Trophoblast cell (in vitro differentiated cells and primary cell): ENCODE data around the gene PCYT1B.
"Not testable (repeated sequence)": the region's sequence is repeated elsewhere in the genome, so short reads cannot be mapped to it uniquely, and the experiment has no call there.

ENCODE experiments used
- DNase-seq, 2 donors: peaks; one replicate each; pipeline ENCODE4 v3.0.0-alpha.2; 2016
- H2AFZ ChIP-seq: 2 replicates; pipeline ENCODE4 v1.6.1; 2013; ENCODE audit warnings: low read length, moderate library complexity, mild to moderate bottlenecking; ENCODE audit not compliant: insufficient read depth, poor library complexity
- H2AK5ac ChIP-seq: 2 replicates; pipeline ENCODE4 v1.6.1; 2013; ENCODE audit warnings: mild to moderate bottlenecking, low read length
- H2BK120ac ChIP-seq: 2 replicates; pipeline ENCODE4 v1.6.1; 2013; ENCODE audit warnings: low read length, mild to moderate bottlenecking, moderate library complexity; ENCODE audit not compliant: insufficient read depth, poor library complexity
- H2BK12ac ChIP-seq: 2 replicates; pipeline ENCODE4 v1.6.1; 2013; ENCODE audit warnings: mild to moderate bottlenecking, low read length, moderate library complexity
- H2BK5ac ChIP-seq: 2 replicates; pipeline ENCODE4 v1.6.1; 2013; ENCODE audit warnings: low read length, low read depth, moderate library complexity, mild to moderate bottlenecking; ENCODE audit not compliant: poor library complexity
- H3K14ac ChIP-seq: 2 replicates; pipeline ENCODE4 v1.6.1; 2013; ENCODE audit warnings: mild to moderate bottlenecking, low read length
- H3K18ac ChIP-seq: 2 replicates; pipeline ENCODE4 v1.6.1; 2013; ENCODE audit warnings: mild to moderate bottlenecking, low read length
- H3K23ac ChIP-seq: 2 replicates; pipeline ENCODE4 v1.6.1; 2013; ENCODE audit warnings: low read length
- H3K27ac ChIP-seq: 2 replicates; pipeline ENCODE4 v1.5.1; 2013; ENCODE audit warnings: low read depth, mild to moderate bottlenecking, inconsistent platforms, low read length, moderate library complexity
- H3K27me3 ChIP-seq: 2 replicates; pipeline ENCODE4 v1.6.1; 2013; ENCODE audit warnings: inconsistent platforms, mild to moderate bottlenecking, low read length, moderate library complexity; ENCODE audit not compliant: insufficient read depth
- H3K36me3 ChIP-seq, 2 experiments: 1 replicate in 1 of 2; 2 replicates in 1 of 2; pipeline ENCODE4 v1.6.1; 2013; ENCODE audit warnings: low read length in 2 of 2, mild to moderate bottlenecking in 2 of 2, moderate library complexity in 1 of 2; ENCODE audit not compliant: insufficient read depth in 2 of 2, control insufficient read depth in 1 of 2
- H3K4ac ChIP-seq: 2 replicates; pipeline ENCODE4 v1.6.1; 2013; ENCODE audit warnings: low read depth, mild to moderate bottlenecking, low read length, moderate library complexity
- H3K4me1 ChIP-seq, 2 experiments: 1 replicate in 1 of 2; 2 replicates in 1 of 2; pipeline ENCODE4 v1.6.1; 2013; ENCODE audit warnings: low read length in 2 of 2, mild to moderate bottlenecking in 2 of 2, moderate library complexity in 1 of 2; ENCODE audit not compliant: insufficient read depth in 2 of 2, control insufficient read depth in 1 of 2
- H3K4me2 ChIP-seq: 2 replicates; pipeline ENCODE4 v1.6.1; 2013; ENCODE audit warnings: inconsistent platforms, mild to moderate bottlenecking, low read length, moderate library complexity
- H3K4me3 ChIP-seq: 2 replicates; pipeline ENCODE4 v1.5.1; 2013; ENCODE audit warnings: mild to moderate bottlenecking, low read depth, low read length, inconsistent platforms
- H3K79me1 ChIP-seq: one replicate; pipeline ENCODE4 v1.6.1; 2013; ENCODE audit warnings: low read length
- H3K79me2 ChIP-seq: 2 replicates; pipeline ENCODE4 v1.6.1; 2013; ENCODE audit warnings: low read length, mild to moderate bottlenecking; ENCODE audit not compliant: control insufficient read depth, insufficient read depth, poor library complexity
- H3K9ac ChIP-seq: 2 replicates; pipeline ENCODE4 v1.6.1; 2013; ENCODE audit warnings: mild to moderate bottlenecking, low read length
- H3K9me3 ChIP-seq: 2 replicates; pipeline ENCODE4 v1.6.1; 2013; ENCODE audit warnings: low read depth, mild to moderate bottlenecking, control low read depth, inconsistent platforms, low read length; ENCODE audit not compliant: insufficient read depth
- H4K12ac ChIP-seq: 2 replicates; pipeline ENCODE4 v1.6.1; 2013; ENCODE audit warnings: low read depth, mild to moderate bottlenecking, low read length, moderate library complexity
- H4K8ac ChIP-seq: 2 replicates; pipeline ENCODE4 v1.6.1; 2013; ENCODE audit warnings: low read depth, mild to moderate bottlenecking, low read length, moderate library complexity
- H4K91ac ChIP-seq: one replicate; pipeline ENCODE4 v1.6.1; 2013; ENCODE audit warnings: low read depth, mild to moderate bottlenecking, low read length, moderate library complexity
- WGBS: extraction: QIAGEN DNeasy Blood & Tissue Kit; methylation state at CpG from one replicate; pipeline ENCODE4 v1.1.7; 2013; ENCODE audit warnings: missing lambda C conversion rate; ENCODE audit not compliant: insufficient read length, insufficient coverage; ENCODE audit errors: extremely low coverage; 5-methylcytosine and 5-hydroxymethylcytosine counted together

PCYT1B gene

DNA sequence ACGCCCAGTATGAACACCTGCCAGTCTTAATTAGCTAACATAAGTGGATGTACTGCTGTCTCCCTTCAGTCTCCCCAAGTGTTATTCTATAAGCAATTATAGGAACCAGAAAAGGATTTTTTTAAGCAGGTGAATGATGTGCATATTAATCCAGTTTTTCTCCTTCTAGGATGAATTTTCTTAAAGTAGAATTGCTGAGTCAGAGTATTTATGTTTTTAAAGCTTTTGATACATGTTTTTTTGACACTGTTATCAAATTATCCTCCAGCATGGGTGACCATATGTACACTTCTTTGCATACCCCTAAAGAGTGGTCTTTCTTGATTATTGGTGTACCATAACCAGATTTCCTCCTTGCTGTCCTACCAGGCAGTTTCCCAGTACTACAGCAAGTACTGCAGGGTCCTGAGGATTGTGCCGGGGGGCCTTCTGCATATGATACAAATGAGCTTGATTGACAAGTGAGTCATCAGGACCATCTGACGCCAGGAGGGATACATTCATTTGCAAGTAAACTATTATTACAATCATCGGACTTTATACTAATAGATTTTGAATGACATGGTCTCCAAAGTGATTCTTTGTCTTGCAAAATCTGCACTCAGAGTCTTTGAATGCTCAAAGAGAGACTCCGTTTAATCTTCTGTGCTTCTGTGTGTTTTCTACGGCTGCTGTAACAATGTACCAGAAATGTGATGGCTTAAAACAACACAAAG, 10.7 kb upstream of the PCYT1B start:
- Histone ChIP-seq H3K79me2 (no peaks in the 10 kb centered on the region), H3K27ac (no peak overlapping the region), H2BK120ac (no peak overlapping the region), H3K4me2 (no peak overlapping the region), H3K14ac (no peak overlapping the region), H3K9ac (no peak overlapping the region), H3K4ac (no peak overlapping the region), H2AK5ac (no peak overlapping the region), H3K23ac (no peak overlapping the region), H3K27me3 (no peaks in the 10 kb centered on the region), H3K4me1 (no peaks in the 10 kb centered on the region), H2BK12ac (no peak overlapping the region), H2AFZ (no peak overlapping the region), H3K36me3 (no peaks in the 10 kb centered on the region), H2BK5ac (no peak overlapping the region), H3K9me3 (no peaks in the 10 kb centered on the region), H3K79me1 (no peaks in the 10 kb centered on the region), H3K18ac (no peak overlapping the region), H4K12ac (no peak overlapping the region), H4K8ac (no peak overlapping the region), H4K91ac (no peak overlapping the region), H3K4me3 (no peak overlapping the region)
- no peak for DNase-seq
- WGBS, result no CpG with 5 or more reads among the region's 6 CpGs

DNA sequence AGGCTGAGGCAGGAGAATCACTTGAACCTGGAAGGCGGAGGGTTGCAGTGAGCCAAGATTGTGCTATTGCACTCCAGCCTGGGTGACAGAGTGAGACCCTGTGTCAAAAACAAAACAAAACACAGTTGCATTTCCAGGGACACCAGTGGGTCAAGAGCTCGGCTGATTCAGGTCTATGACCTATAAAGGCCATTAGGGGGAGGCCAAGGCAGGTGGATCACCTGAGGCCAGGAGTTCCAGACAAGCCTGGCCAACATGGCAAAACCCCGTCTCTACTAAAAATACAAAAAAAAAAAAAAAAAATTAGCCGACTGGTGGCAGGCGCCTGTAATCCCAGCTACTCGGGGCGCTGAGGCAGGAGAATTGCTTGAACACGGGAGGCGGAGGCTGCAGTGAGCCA, 8.5 kb upstream of the PCYT1B start:
- WGBS, result no CpG with 5 or more reads among the region's 9 CpGs
- H2BK5ac ChIP-seq, H3K27me3 ChIP-seq, H3K9ac ChIP-seq, H2AFZ ChIP-seq, H3K9me3 ChIP-seq, DNase-seq, H2AK5ac ChIP-seq, H3K18ac ChIP-seq, H3K79me2 ChIP-seq, H4K91ac ChIP-seq, H3K4me3 ChIP-seq, H3K23ac ChIP-seq, H3K4me1 ChIP-seq, H3K36me3 ChIP-seq, H3K27ac ChIP-seq, H3K4me2 ChIP-seq, H2BK12ac ChIP-seq, H2BK120ac ChIP-seq, H3K79me1 ChIP-seq, H3K4ac ChIP-seq, H3K14ac ChIP-seq, H4K12ac ChIP-seq, H4K8ac ChIP-seq: not testable (repeated sequence)

DNA sequence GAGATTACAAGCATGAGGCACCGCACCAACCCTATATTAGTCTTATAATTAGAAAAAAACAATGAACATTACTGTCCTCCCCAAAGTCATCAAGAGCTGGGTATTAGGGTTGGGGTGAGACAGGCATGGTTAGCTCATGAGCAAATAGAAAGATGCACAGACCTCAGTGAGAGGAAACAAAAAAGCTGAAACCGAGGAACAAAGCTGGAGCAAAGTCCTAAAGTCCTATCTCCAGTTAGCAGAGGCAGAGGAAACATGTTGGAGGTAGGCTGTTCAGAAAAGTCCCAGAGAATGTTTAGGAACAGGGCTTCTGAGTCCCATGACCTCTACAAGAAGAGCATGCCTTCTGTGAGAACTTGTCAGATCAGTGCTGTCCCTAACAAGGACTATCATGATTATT, 4.6 kb upstream of the PCYT1B start:
- Histone ChIP-seq H3K27me3 (no peaks in the 10 kb centered on the region), H2BK5ac (no peak overlapping the region), H4K8ac (no peak overlapping the region), H2BK120ac (no peak overlapping the region), H2AK5ac (no peak overlapping the region), H3K23ac (no peak overlapping the region), H4K12ac (no peak overlapping the region), H2AFZ (no peak overlapping the region), H3K14ac (no peak overlapping the region), H3K79me1 (no peaks in the 10 kb centered on the region), H3K4me3 (no peak overlapping the region), H3K9me3 (no peaks in the 10 kb centered on the region), H3K27ac (no peak overlapping the region), H3K18ac (no peak overlapping the region), H3K9ac (no peak overlapping the region), H3K79me2 (no peaks in the 10 kb centered on the region), H3K4me2 (no peak overlapping the region), H3K36me3 (no peaks in the 10 kb centered on the region), H2BK12ac (no peak overlapping the region), H4K91ac (no peak overlapping the region), H3K4ac (no peak overlapping the region), H3K4me1 (peaks cover 0 to 2% of the 10 kb centered on the region in 2 experiments)
- no CpG with 5 or more reads among the region's 2 CpGs for WGBS
- no peak for DNase-seq

DNA sequence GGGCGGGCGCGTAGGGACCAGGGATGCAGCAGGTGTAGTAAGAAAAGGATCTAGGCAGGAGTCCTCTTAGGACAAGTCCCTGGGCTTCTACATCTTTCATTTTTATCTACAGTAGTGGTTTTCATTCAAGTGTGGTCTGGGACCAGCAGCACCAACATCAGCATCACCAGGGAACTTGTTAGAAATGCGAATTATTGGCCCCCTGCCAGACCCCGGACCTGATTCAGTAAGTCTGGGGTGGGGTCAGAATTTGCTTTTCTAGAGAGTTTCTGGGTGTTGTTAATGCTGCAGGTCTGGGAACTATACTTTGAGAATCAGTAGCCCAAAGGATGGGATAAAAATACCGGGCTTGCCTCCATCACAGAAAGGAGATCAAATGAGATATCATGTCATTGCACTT, 1.3 kb upstream of the PCYT1B start:
- no peak overlapping the region for H3K23ac ChIP-seq
- H3K4me1 ChIP-seq, result peaks cover 0 to 3% of the 10 kb centered on the region in 2 experiments
- H4K12ac ChIP-seq, result no peak overlapping the region
- H2BK5ac ChIP-seq, result no peak overlapping the region
- H3K14ac ChIP-seq, result no peak overlapping the region
- DNase-seq, result no peak
- H3K18ac ChIP-seq, result no peak overlapping the region
- WGBS, result no CpG with 5 or more reads among the region's 6 CpGs
- H2AK5ac ChIP-seq, result no peak overlapping the region
- no peak overlapping the region for H2BK12ac ChIP-seq
- no peaks in the 10 kb centered on the region for H3K79me2 ChIP-seq
- no peak overlapping the region for H3K4me2 ChIP-seq
- no peaks in the 10 kb centered on the region for H3K36me3 ChIP-seq
- H3K4ac ChIP-seq, result no peak overlapping the region
- H4K8ac ChIP-seq, result no peak overlapping the region
- H2AFZ ChIP-seq, result no peak overlapping the region
- no peaks in the 10 kb centered on the region for H3K9me3 ChIP-seq
- no peak overlapping the region for H3K9ac ChIP-seq
- no peak overlapping the region for H2BK120ac ChIP-seq
- H4K91ac ChIP-seq, result no peak overlapping the region
- no peaks in the 10 kb centered on the region for H3K79me1 ChIP-seq
- H3K27ac ChIP-seq, result no peak overlapping the region
- no peak overlapping the region for H3K4me3 ChIP-seq
- H3K27me3 ChIP-seq, result no peaks in the 10 kb centered on the region
